Measurements from ENCODE around the gene SYDE2. TPM values are rescaled to one million over a fixed set of nuclear protein-coding genes. Genes with fewer than 3 reads are reported as not detected.
"Not testable (repeated sequence)": the region's sequence is repeated elsewhere in the genome, so short reads cannot be mapped to it uniquely, and the experiment has no call there.

Gene SYDE2
- total and polyA plus RNA-seq, 2 donors (not counting 1 experiment from before 2014, with no cell fraction given), result 0.25 to 0.89 TPM

DNA sequence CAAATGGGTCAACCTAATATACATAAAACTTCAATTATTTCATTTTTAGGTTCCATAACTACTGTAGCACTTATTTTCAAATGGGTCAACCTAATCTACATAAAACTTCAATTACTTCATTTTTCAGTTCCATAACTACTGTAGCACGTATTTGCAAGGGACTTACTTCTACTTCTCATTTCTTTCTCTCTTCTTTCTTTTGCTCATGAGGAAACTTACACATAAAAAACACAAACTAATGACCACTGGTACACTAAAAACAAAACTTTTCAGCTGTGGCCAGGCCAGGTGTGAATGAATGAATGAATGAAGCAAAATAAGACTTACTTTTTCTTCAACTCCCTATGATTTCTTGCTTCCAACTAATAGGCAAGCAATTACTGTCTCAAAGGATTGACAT is 11.7 kb downstream of the SYDE2 start:
- CTCF ChIA-PET, result no interaction called here
- H3K4me1 Mint-ChIP-seq, result no peaks in the 10 kb centered on the region
- H3K4me3 ChIP-seq (ENCODE audit: control extremely low read depth in 1 of 5, extremely low read depth in 1 of 5, insufficient read depth in 1 of 5, low read depth in 2 of 5, low read length in 4 of 5), result no peak overlapping the region
- H3K27ac Mint-ChIP-seq, result no peak overlapping the region
- H3K27me3 ChIP-seq (replicated peaks in 1 of 4; ENCODE audit: control extremely low read depth in 1 of 4, control insufficient read depth in 3 of 4, insufficient read depth in 4 of 4, low read length in 3 of 4), result no peaks in the 10 kb centered on the region
- no peaks in the 10 kb centered on the region for H3K27me3 Mint-ChIP-seq
- H3K4me3 Mint-ChIP-seq, result no peak overlapping the region
- POLR2A ChIA-PET, result no interaction called here
- H3K79me2 ChIP-seq (ENCODE audit: control insufficient read depth, insufficient read depth, low read length), result no peaks in the 10 kb centered on the region
- no CpG with 5 or more reads among the region's 1 CpG for WGBS (ENCODE audit: insufficient coverage)
- no peak for TF ChIP-seq EZH2 (IDR thresholded peaks at IDR 0.05; ENCODE audit: borderline replicate concordance, insufficient read depth, low read depth, low read length, poor library complexity, severe bottlenecking)
- TF ChIP-seq, protein P1, sequence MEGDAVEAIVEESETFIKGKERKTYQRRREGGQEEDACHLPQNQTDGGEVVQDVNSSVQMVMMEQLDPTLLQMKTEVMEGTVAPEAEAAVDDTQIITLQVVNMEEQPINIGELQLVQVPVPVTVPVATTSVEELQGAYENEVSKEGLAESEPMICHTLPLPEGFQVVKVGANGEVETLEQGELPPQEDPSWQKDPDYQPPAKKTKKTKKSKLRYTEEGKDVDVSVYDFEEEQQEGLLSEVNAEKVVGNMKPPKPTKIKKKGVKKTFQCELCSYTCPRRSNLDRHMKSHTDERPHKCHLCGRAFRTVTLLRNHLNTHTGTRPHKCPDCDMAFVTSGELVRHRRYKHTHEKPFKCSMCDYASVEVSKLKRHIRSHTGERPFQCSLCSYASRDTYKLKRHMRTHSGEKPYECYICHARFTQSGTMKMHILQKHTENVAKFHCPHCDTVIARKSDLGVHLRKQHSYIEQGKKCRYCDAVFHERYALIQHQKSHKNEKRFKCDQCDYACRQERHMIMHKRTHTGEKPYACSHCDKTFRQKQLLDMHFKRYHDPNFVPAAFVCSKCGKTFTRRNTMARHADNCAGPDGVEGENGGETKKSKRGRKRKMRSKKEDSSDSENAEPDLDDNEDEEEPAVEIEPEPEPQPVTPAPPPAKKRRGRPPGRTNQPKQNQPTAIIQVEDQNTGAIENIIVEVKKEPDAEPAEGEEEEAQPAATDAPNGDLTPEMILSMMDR (IDR thresholded peaks at IDR 0.05), result no peak
- no peaks in the 10 kb centered on the region for H4K20me1 ChIP-seq (ENCODE audit: control insufficient read depth, insufficient read depth, low read length, poor library complexity, severe bottlenecking)
- no peak overlapping the region for H3K9ac ChIP-seq (ENCODE audit: low read length)
- H3K4me1 ChIP-seq (ENCODE audit: control insufficient read depth in 2 of 2, insufficient read depth in 2 of 2, low read length in 2 of 2), result no peaks in the 10 kb centered on the region
- DNase-seq (no peak), ATAC-seq (ENCODE audit: low read depth) (no peak)
- H2AFZ ChIP-seq (ENCODE audit: insufficient read depth, low read depth, low read length, poor library complexity, severe bottlenecking), result no peak overlapping the region
- no peak overlapping the region for H3K27ac ChIP-seq (ENCODE audit: low read length in 2 of 2)
- intact Hi-C loops (cut with micrococcal nuclease), result no loop called here
- H3K9me3 ChIP-seq (ENCODE audit: control extremely low read depth in 1 of 3, control insufficient read depth in 2 of 3, insufficient read depth in 1 of 3, low read length in 2 of 3), result no peaks in the 10 kb centered on the region
- H3K36me3 ChIP-seq (replicated peaks in 1 of 2; ENCODE audit: control extremely low read depth in 1 of 2, control insufficient read depth in 1 of 2, extremely low read depth in 1 of 2, insufficient read depth in 2 of 2, low read length in 1 of 2), result no peaks in the 10 kb centered on the region
- H3K9me3 Mint-ChIP-seq (ENCODE audit: insufficient read depth), result no peaks in the 10 kb centered on the region
- no peak overlapping the region for H3K4me2 ChIP-seq (replicated peaks; ENCODE audit: low read depth, low read length, poor library complexity, severe bottlenecking)

DNA sequence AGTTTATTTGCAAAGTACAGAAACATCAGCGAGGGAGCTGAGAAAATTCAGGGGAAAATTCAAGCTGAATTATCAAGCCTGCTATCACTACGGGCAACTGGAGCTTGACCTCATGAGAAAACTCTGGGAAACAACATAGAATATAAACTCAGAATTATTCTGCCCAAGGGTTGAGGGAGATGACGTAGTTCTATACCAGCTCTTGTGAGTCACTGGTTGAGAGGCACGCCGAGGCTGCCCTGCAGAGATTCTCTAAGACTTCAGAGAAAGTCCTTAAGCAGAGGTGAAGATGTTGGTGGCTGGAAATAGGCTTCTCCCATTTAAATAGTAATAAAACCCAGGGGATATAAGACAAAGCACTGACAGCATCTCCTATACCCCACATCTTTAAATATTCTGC is 12.3 kb downstream of the SYDE2 start:
- CTCF ChIA-PET, result no interaction called here
- no peak overlapping the region for H3K9ac ChIP-seq (ENCODE audit: low read length)

GRCh38 chr1:85187021-85187420 is 13.8 kb downstream of the SYDE2 start:
- H3K27me3 ChIP-seq (replicated peaks in 1 of 4; ENCODE audit: control extremely low read depth in 1 of 4, control insufficient read depth in 3 of 4, insufficient read depth in 4 of 4, low read length in 3 of 4); ATAC-seq (ENCODE audit: low read depth); H3K9me3 ChIP-seq (ENCODE audit: control extremely low read depth in 1 of 3, control insufficient read depth in 2 of 3, insufficient read depth in 1 of 3, low read length in 2 of 3); H3K9ac ChIP-seq (ENCODE audit: low read length); H3K4me3 ChIP-seq (ENCODE audit: control extremely low read depth in 1 of 5, extremely low read depth in 1 of 5, insufficient read depth in 1 of 5, low read depth in 2 of 5, low read length in 4 of 5); POLR2A ChIA-PET; intact Hi-C loops (cut with micrococcal nuclease); H3K4me1 ChIP-seq (ENCODE audit: control insufficient read depth in 2 of 2, insufficient read depth in 2 of 2, low read length in 2 of 2); H4K20me1 ChIP-seq (ENCODE audit: control insufficient read depth, insufficient read depth, low read length, poor library complexity, severe bottlenecking); DNase-seq; H3K79me2 ChIP-seq (ENCODE audit: control insufficient read depth, insufficient read depth, low read length); H3K27ac Mint-ChIP-seq; H3K36me3 ChIP-seq (replicated peaks in 1 of 2; ENCODE audit: control extremely low read depth in 1 of 2, control insufficient read depth in 1 of 2, extremely low read depth in 1 of 2, insufficient read depth in 2 of 2, low read length in 1 of 2); CTCF ChIA-PET; H3K4me2 ChIP-seq (replicated peaks; ENCODE audit: low read depth, low read length, poor library complexity, severe bottlenecking); H3K4me1 Mint-ChIP-seq; H3K9me3 Mint-ChIP-seq (ENCODE audit: insufficient read depth); H3K27me3 Mint-ChIP-seq; H3K27ac ChIP-seq (ENCODE audit: low read length in 2 of 2); H3K4me3 Mint-ChIP-seq; H2AFZ ChIP-seq (ENCODE audit: insufficient read depth, low read depth, low read length, poor library complexity, severe bottlenecking): not testable (repeated sequence)
- WGBS (ENCODE audit: insufficient coverage), result no CpG with 5 or more reads among the region's 3 CpGs

More for the DNA sequence above, 12.3 kb downstream of the SYDE2 start:
- Mint-ChIP-seq H3K27me3 (no peaks in the 10 kb centered on the region), H3K4me3 (no peak overlapping the region), H3K4me1 (no peaks in the 10 kb centered on the region), H3K27ac (no peak overlapping the region), H3K9me3 (ENCODE audit: insufficient read depth) (no peaks in the 10 kb centered on the region)
- WGBS (ENCODE audit: insufficient coverage), result no CpG with 5 or more reads among the region's 5 CpGs
- POLR2A ChIA-PET, result no interaction called here
- TF ChIP-seq EZH2 (IDR thresholded peaks at IDR 0.05; ENCODE audit: borderline replicate concordance, insufficient read depth, low read depth, low read length, poor library complexity, severe bottlenecking), result no peak
- TF ChIP-seq, protein P1 (IDR thresholded peaks at IDR 0.05), result no peak
- Histone ChIP-seq H3K27me3 (replicated peaks in 1 of 4; ENCODE audit: control extremely low read depth in 1 of 4, control insufficient read depth in 3 of 4, insufficient read depth in 4 of 4, low read length in 3 of 4) (no peaks in the 10 kb centered on the region), H3K4me3 (ENCODE audit: control extremely low read depth in 1 of 5, extremely low read depth in 1 of 5, insufficient read depth in 1 of 5, low read depth in 2 of 5, low read length in 4 of 5) (no peak overlapping the region), H2AFZ (ENCODE audit: insufficient read depth, low read depth, low read length, poor library complexity, severe bottlenecking) (no peak overlapping the region), H3K36me3 (replicated peaks in 1 of 2; ENCODE audit: control extremely low read depth in 1 of 2, control insufficient read depth in 1 of 2, extremely low read depth in 1 of 2, insufficient read depth in 2 of 2, low read length in 1 of 2) (no peaks in the 10 kb centered on the region), H3K9me3 (ENCODE audit: control extremely low read depth in 1 of 3, control insufficient read depth in 2 of 3, insufficient read depth in 1 of 3, low read length in 2 of 3) (no peaks in the 10 kb centered on the region), H3K79me2 (ENCODE audit: control insufficient read depth, insufficient read depth, low read length) (no peaks in the 10 kb centered on the region), H3K27ac (ENCODE audit: low read length in 2 of 2) (no peak overlapping the region), H3K4me2 (replicated peaks; ENCODE audit: low read depth, low read length, poor library complexity, severe bottlenecking) (no peak overlapping the region), H3K4me1 (ENCODE audit: control insufficient read depth in 2 of 2, insufficient read depth in 2 of 2, low read length in 2 of 2) (no peaks in the 10 kb centered on the region), H4K20me1 (ENCODE audit: control insufficient read depth, insufficient read depth, low read length, poor library complexity, severe bottlenecking) (no peaks in the 10 kb centered on the region)
- intact Hi-C loops (cut with micrococcal nuclease), result no loop called here
- DNase-seq (no peak), ATAC-seq (ENCODE audit: low read depth) (no peak)

All from B cell (primary cell).